GM19023 (cell line): Measurements from ENCODE around the gene PARP2.
"Not testable (repeated sequence)": the region's sequence is repeated elsewhere in the genome, so short reads cannot be mapped to it uniquely, and the experiment has no call there.

Experiments
- ATAC-seq: cut with Tn5 transposase; IDR thresholded peaks from one replicate; pipeline ENCODE4 v1.9.1; 2021; ENCODE audit warnings: mild to moderate bottlenecking, moderate library complexity; ENCODE audit not compliant: unreplicated experiment

Gene PARP2

GRCh38 chr14:20346713-20347112 is 3.3 kb downstream of the PARP2 start:
- ATAC-seq, result no peak

- no peak for ATAC-seq
These were observed 4.3 kb downstream of the PARP2 start for GRCh38 chr14:20347747-20348146.

DNA sequence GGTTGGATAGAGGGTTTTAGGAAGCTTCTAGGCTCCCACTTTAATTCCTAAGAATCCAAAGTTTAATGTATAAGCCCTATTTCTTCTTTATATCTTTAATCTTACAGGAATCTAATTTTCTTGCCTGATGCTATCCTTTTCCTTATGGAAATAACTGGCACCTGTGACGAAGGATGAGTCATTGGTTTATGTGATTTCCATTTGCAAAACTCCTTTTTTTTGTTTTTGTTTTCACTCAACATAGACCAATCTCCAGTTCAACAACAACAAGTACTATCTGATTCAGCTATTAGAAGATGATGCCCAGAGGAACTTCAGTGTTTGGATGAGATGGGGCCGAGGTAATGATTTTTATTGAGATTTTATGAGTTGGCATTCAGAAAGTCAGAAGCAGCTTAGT is 6.8 kb downstream of the PARP2 start:
- ATAC-seq, result no peak

- ATAC-seq, result no peak
These were observed 7.4 kb downstream of the PARP2 start for GRCh38 chr14:20350860-20351259.

DNA sequence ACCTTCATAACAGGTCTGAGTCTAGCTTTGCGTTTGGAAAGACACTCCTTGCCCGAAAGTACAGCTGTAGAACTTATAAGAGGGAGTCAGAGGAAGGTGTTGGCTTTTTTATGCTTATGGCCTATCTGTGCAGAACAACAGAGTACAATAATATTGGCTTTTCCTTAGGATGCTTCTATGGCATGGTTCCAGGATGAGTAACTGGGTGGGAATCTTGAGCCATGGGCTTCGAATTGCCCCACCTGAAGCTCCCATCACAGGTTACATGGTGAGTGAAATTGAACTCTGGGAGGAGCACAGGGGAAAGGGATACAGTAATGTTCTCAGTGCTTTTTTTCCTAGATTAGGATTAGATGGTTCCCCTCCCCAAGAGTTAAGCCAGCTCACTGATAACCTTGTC is 13.0 kb downstream of the PARP2 start:
- ATAC-seq, result no peak

DNA sequence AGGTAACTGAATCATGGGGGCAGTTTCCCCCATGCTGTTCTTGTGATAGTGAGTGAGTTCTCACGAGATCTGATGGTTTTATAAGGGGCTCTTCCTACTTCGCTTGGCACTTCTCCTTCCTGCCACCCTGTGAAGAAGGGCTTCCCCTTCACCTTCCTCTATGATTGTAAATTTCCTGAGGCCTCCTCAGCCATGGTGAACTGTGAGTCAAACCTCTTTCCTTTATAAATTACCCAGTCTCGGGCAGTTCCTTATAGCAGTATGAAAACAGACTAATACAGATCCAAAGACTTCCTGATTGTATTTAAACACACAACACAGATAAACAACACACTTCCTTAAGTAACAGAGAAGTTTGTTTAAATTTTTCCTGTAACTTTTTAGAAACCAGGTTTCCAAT is 15.0 kb downstream of the PARP2 start:
- not testable (repeated sequence) for ATAC-seq

DNA sequence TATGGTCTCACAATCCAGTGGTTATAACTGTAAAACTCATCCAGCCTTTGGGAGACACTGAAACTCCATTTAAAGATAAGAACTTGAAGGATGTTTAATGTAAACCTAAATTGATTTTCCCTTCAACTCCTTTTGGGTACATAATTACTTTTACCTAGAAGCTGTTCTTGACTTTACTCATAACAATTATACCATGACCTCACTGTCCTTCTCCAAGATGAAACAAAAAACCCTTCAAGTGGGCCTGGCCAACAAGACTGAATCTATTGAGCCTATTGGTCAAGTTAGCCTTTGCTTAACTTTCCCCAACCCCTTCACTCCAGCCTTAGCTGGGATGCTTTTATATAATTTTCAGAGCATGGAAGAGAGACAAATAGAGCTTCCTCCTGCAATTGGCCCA is 22.5 kb downstream of the PARP2 start:
- ATAC-seq, result no peak

- ATAC-seq, result no peak
These were observed 29.4 kb downstream of the PARP2 start for GRCh38 chr14:20372796-20373195.

DNA sequence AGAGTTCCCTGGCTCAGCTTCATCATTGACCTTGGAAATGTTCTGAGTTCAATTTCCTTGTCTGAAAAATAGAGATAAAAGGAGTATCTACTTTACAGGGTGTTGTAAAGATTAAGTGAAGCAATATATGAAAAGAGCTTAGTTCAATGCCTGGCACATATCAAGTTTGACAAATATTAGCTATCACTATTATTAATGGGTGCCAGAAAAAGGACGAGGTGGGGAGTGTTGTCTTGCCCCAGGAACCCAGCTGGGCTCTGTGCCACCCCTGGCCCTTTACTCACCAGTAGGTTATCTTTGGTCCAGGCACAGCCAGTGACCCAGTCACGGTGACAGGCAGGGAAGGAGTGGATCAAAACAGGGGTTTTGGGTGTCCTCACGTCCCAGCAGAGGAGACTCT is 32.0 kb downstream of the PARP2 start:
- no peak for ATAC-seq

DNA sequence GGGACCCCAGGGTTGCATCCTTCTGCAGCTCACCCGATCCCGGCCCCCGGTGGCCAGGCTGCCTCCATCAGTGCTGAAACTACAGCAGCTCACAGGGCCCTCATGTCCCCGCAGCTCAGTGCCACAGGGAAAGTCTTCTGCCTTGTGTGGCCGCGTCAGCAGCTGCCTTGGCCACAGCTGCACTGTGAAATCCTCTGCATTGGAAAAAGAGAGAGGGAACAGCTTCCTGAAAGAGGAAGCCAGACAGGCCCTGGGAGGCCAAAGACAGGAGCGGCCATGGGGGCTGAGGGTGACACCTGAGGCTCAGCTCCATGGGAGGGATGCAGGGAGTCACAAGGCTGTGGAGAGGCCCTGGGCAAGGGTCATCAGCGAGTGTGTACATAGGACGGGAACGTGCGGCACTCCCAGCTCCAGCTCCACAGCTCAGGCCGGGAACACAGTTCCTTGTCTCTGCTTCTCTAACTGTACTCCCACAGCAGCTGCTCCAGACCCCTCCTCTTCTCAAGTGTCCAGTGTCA is 32.7 kb downstream of the PARP2 start:
- no peak for ATAC-seq

DNA sequence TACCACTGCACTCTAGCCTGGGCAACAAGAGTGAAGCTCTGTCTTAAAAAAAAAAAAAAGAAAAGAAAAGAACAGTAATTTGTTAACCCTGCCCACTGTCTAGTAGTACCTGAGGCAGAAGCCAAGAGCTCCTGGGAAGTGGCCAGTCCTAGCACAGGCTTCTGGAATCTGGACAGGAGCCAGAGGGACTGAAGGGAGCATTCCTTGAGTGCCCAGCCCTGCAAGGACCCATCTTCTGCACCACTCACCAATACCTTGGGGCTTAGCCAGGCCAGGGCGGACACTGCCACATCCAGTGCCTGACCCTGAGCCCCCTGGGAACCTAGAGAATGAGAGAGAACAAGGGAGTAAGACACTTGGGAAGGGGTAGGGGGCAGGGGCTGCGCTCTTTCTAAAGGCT is 33.7 kb downstream of the PARP2 start:
- ATAC-seq, result no peak

DNA sequence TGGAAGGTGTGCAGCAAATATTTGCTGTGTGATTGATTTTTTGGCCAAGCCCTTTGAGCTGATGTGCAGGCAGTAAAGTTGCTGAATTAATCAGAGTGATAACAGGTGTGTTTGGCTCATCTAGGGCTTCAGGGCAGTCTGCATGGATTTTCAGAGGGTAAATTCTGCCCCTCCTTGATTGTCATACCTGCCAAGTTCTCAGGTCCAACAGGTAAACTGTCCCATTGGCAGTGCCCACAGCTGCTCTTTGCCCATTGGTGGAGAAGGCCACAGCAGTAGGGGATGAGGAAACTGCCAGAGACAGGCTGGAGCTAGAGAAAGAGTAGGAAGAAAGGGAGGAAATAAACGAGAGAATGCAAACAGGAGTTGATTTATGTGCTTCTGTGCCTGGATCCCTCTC is 36.3 kb downstream of the PARP2 start:
- no peak for ATAC-seq

DNA sequence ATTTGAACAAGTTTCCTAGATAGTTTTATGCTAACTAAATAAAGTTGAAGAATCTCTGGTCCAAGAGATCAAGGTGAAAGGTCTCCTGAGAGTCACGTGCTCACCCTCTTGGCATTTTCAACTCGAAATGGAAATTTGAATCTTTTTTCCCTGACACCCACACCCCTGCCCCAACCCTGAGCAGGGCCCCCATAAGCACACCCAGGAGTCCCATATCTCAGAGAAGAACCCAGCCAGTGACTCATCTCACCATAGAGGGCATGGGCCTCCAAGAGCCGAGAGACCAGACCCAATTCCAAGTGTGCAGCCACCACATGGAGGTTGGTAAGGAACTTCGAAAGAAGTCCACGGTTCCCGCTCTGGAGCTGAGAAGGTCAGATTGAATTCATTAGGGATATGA is 37.2 kb downstream of the PARP2 start:
- ATAC-seq, result no peak

- no peak for ATAC-seq
These were observed 37.9 kb downstream of the PARP2 start for GRCh38 chr14:20381341-20381740.

GRCh38 chr14:20382526-20382925 is 39.1 kb downstream of the PARP2 start:
- ATAC-seq, result no peak

DNA sequence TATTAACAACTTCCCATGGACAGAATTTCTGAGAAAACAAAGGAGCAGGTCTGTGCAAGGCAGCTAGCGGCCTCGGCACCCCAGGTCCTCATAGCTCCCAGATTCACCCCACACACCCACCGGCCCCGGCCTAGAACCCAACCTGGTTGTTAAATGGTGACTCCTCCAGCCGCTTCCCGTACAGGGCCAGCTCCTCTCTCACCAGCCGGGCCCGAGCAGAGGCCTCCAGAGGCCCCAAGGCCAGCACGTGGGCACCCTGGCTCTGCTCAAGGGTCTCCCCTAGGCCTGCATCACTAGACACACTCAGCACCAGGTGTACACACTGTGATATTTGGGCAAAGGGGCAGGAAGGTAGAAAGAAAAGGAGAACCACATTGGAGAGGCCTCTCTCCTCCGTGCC is 39.6 kb downstream of the PARP2 start:
- no peak for ATAC-seq

- ATAC-seq, result no peak
These were observed 40.2 kb downstream of the PARP2 start for GRCh38 chr14:20383636-20384035.

- no peak for ATAC-seq
These were observed 40.9 kb downstream of the PARP2 start for GRCh38 chr14:20384321-20384720.

GRCh38 chr14:20384886-20385285 is 41.5 kb downstream of the PARP2 start:
- ATAC-seq, result no peak

DNA sequence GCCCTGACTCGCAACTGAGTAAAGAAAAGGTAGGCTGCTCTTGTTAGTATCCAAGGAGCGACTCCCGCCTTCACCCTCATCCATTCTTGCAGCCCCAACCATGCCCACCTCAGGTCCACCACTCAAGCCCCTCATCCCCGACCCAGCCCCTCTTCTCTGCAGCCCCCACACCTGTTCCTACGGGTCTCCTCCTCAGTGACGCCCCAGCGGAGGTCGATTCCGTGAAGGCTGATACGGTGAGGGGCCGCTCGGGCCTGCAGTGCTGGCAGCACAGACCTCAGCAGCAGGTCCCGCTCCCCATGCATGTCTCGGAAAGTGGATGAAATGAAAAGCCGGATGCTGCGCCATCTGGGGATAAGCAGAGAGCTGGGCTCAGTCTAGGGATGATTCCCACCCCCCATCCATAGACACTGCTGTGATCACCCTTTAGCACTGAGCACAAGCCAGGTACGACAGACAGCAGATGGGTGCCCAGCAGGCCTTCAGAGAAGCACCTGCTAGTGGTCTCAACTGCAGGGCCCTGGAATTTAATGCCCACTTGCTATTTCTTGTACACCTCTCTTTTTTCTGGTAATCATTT is 42.9 kb downstream of the PARP2 start:
- no peak for ATAC-seq

DNA sequence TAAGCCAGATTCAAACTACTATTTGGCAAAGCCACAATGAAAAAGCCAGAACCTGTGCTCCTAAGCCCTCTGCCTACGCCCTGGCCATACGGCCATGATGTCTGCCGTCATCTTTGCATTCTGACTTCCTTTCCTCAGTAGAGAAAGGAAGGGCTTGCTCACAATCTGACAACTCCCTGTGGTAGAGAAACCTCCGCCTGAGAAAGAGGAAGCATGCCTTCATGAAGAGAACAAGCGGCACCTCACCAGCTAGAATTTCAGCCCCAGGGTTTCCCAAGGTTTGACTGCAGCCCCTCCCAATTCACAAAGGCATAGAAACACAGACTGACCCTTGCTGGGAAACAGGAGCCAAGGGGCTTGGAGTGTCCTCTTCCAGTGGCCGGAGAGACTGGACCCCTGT is 44.1 kb downstream of the PARP2 start:
- ATAC-seq, result no peak

DNA sequence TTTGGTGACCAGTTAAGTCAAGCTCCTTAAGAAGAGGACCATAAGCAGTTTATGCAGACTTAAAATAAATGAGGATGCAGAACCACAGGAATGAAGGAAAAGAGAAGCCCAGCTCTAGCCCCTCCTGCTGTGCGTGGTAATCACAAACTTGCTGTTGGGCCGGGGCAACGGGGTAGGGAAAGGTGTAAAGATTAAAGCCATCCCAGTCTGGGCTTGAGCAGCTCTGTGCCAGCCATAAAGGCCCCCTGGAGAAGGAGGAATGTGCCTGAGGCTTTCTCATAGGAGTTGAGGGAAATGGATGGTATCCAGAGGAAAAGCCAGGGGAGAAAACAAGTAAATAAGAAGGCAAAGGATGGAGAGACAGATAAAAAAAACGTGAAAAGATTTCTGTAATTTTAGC is 44.7 kb downstream of the PARP2 start:
- ATAC-seq, result no peak

DNA sequence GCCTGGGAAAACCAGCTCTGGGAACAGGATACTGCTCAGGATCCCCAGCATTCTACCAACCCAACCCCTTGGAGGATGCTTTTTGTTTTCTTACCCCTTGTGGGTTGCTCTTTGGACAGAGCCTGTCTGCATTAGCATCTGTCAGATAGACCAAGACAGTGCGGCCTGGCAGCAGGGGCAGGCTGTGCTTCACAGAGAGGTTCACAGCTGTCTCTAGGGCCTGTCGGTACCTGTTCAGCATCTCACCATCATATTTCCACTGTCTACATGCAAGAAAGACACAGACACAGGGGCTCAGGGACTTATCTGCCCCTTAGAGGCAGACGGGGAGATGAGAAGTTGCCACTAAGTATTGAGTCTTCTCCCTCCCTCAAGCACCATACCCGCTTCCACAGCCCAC is 48.1 kb downstream of the PARP2 start:
- ATAC-seq, result no peak
